ENCODE data around the gene PCDHB5.
"Not testable (repeated sequence)": the region's sequence is repeated elsewhere in the genome, so short reads cannot be mapped to it uniquely, and the experiment has no call there.

DNA sequence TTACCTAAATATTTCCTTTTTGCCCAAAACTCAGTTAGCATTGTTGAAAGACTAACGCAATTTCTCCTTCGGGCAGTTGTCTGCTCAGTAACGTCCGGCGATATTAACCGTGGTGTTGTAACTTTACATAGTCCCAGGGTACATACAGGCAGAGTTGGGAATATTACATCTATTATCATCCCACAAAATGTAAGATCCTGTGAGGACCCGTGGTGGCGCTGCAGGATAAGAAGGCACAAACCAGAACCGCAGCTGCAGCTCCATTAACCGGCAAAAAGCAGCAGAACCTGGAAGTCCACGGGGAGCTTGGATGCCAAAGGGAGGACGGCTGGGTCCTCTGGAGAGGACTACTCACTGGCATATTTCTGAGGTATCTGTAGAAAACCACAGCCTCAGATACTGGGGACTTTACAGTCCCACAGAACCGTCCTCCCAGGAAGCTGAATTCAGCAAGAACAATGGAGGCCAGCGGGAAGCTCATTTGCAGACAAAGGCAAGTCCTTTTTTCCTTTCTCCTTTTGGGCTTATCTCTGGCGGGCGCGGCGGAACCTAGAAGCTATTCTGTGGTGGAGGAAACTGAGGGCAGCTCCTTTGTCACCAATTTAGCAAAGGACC lies 42.7 kb downstream of the PCDHB5 start, which contains the start of gene PCDHB8:
- TF ChIP-seq POLR2A (IDR thresholded peaks at IDR 0.05): not testable (repeated sequence)
- peak in 2 of 7 experiments; percentile 15 to 16 for TF ChIP-seq CTCF (IDR thresholded peaks at IDR 0.05)
